KMS-11 (cell line): ENCODE data around the gene NTM.

ENCODE experiments used
- H2AFZ ChIP-seq: fragments of 200-600 bp; sonication (generic); 2 replicates; pipeline ENCODE4 v1.6.1; 2016; ENCODE audit warnings: antibody characterized with exemption, mixed run types, low read depth
- H3K27ac ChIP-seq: fragments of 200-600 bp; sonication (generic); 2 replicates; pipeline ENCODE4 v1.6.1; 2016; ENCODE audit warnings: mild to moderate bottlenecking, mixed run types
- H3K27me3 ChIP-seq: fragments of 200-600 bp; sonication (generic); 2 replicates; pipeline ENCODE4 v1.6.1; 2017; ENCODE audit warnings: mild to moderate bottlenecking, low read depth, mixed run types, moderate library complexity; ENCODE audit not compliant: insufficient read depth
- H3K36me3 ChIP-seq: fragments of 200-600 bp; sonication (generic); 2 replicates; pipeline ENCODE4 v1.6.1; 2017; ENCODE audit warnings: mild to moderate bottlenecking, mixed run types; ENCODE audit not compliant: insufficient read depth
- H3K4me1 ChIP-seq: fragments of 200-600 bp; sonication (generic); 2 replicates; pipeline ENCODE4 v1.6.1; 2016; ENCODE audit warnings: mild to moderate bottlenecking, low read depth, mixed run types; ENCODE audit not compliant: poor library complexity, severe bottlenecking
- H3K4me2 ChIP-seq: fragments of 200-600 bp; sonication (generic); 2 replicates; pipeline ENCODE4 v1.7.0; 2016; ENCODE audit warnings: mild to moderate bottlenecking, mixed run types
- H3K4me3 ChIP-seq: fragments of 200-600 bp; sonication (generic); IDR thresholded peaks from 2 replicates; pipeline ENCODE4 v1.6.1; 2017; ENCODE audit warnings: low read depth, low read length, mixed read lengths; ENCODE audit not compliant: insufficient read depth
- H3K79me2 ChIP-seq: fragments of 200-600 bp; sonication (generic); 2 replicates; pipeline ENCODE4 v1.6.1; 2016; ENCODE audit warnings: low read depth, mixed run types; ENCODE audit not compliant: insufficient read depth
- H3K9ac ChIP-seq: fragments of 200-600 bp; sonication (generic); 2 replicates; pipeline ENCODE4 v1.6.1; 2016; ENCODE audit warnings: mild to moderate bottlenecking, mixed run types
- H4K20me1 ChIP-seq: fragments of 200-600 bp; sonication (generic); 2 replicates; pipeline ENCODE4 v1.6.1; 2016; ENCODE audit warnings: mild to moderate bottlenecking, mixed run types; ENCODE audit not compliant: insufficient read depth
- CTCF ChIP-seq: fragments of 200-600 bp; sonication (generic); conservative IDR thresholded peaks from 2 replicates; pipeline ENCODE4 v1.6.1; 2017; ENCODE audit warnings: low read depth, mild to moderate bottlenecking, antibody characterized with exemption, low read length, moderate library complexity, mixed read lengths

NTM gene

GRCh38 chr11:131391176-131391575 lies 20.8 kb downstream of the NTM start:
- Histone ChIP-seq H3K27me3 (no peaks in the 10 kb centered on the region), H3K9ac (no peak overlapping the region), H2AFZ (no peak overlapping the region), H3K4me3 (no peak overlapping the region), H3K79me2 (no peaks in the 10 kb centered on the region), H4K20me1 (no peaks in the 10 kb centered on the region), H3K36me3 (no peaks in the 10 kb centered on the region), H3K4me2 (no peak overlapping the region), H3K27ac (no peak overlapping the region), H3K4me1 (no peaks in the 10 kb centered on the region)
- no peak for TF ChIP-seq CTCF

GRCh38 chr11:131392528-131393255 lies 22.3 kb downstream of the NTM start:
- no peak overlapping the region for H2AFZ ChIP-seq
- no peak for TF ChIP-seq CTCF
- no peaks in the 10 kb centered on the region for H3K79me2 ChIP-seq
- H3K27me3 ChIP-seq: no peaks in the 10 kb centered on the region
- no peaks in the 10 kb centered on the region for H4K20me1 ChIP-seq
- no peaks in the 10 kb centered on the region for H3K36me3 ChIP-seq
- H3K9ac ChIP-seq: no peak overlapping the region
- H3K4me2 ChIP-seq: no peak overlapping the region
- no peaks in the 10 kb centered on the region for H3K4me1 ChIP-seq
- no peak overlapping the region for H3K4me3 ChIP-seq
- no peak overlapping the region for H3K27ac ChIP-seq

GRCh38 chr11:131393691-131394090 lies 23.3 kb downstream of the NTM start:
- H3K79me2 ChIP-seq: no peaks in the 10 kb centered on the region
- no peak overlapping the region for H3K27ac ChIP-seq
- no peaks in the 10 kb centered on the region for H4K20me1 ChIP-seq
- TF ChIP-seq CTCF: no peak
- H3K4me1 ChIP-seq: no peaks in the 10 kb centered on the region
- H2AFZ ChIP-seq: no peak overlapping the region
- H3K4me2 ChIP-seq: no peak overlapping the region
- no peaks in the 10 kb centered on the region for H3K36me3 ChIP-seq
- no peaks in the 10 kb centered on the region for H3K27me3 ChIP-seq
- no peak overlapping the region for H3K4me3 ChIP-seq
- no peak overlapping the region for H3K9ac ChIP-seq

- Histone ChIP-seq H3K4me1 (no peaks in the 10 kb centered on the region), H3K79me2 (no peaks in the 10 kb centered on the region), H3K27me3 (no peaks in the 10 kb centered on the region), H3K4me3 (no peak overlapping the region), H3K4me2 (no peak overlapping the region), H2AFZ (no peak overlapping the region), H3K27ac (no peak overlapping the region), H4K20me1 (no peaks in the 10 kb centered on the region), H3K36me3 (no peaks in the 10 kb centered on the region), H3K9ac (no peak overlapping the region)
- no peak for TF ChIP-seq CTCF
Observed at GRCh38 chr11:131397675-131398074, 27.3 kb downstream of the NTM start.
